ENCODE data around the gene PTTG1IP2.

The PTTG1IP2 gene

DNA sequence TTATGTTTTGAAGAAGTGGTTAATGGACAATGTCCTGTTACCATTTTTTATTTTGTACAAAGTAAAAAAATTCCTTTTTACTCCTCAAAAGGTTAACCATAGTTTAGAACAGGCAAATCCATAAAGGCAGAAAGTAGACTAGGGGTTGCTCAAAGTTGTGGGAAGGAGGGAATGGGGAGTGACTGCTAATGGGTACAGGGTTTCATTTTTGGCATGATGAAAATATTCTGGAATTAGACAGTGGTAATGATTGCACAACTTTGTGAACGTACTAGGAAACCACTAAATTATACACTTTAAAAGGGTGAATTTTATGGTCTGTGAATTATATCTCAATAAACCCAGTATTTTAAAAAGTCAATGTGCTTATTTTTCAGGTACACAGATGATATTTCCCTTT lies 91.3 kb downstream of the PTTG1IP2 start:
- no peak overlapping the region for H3K27ac ChIP-seq
- TF ChIP-seq, protein P1, sequence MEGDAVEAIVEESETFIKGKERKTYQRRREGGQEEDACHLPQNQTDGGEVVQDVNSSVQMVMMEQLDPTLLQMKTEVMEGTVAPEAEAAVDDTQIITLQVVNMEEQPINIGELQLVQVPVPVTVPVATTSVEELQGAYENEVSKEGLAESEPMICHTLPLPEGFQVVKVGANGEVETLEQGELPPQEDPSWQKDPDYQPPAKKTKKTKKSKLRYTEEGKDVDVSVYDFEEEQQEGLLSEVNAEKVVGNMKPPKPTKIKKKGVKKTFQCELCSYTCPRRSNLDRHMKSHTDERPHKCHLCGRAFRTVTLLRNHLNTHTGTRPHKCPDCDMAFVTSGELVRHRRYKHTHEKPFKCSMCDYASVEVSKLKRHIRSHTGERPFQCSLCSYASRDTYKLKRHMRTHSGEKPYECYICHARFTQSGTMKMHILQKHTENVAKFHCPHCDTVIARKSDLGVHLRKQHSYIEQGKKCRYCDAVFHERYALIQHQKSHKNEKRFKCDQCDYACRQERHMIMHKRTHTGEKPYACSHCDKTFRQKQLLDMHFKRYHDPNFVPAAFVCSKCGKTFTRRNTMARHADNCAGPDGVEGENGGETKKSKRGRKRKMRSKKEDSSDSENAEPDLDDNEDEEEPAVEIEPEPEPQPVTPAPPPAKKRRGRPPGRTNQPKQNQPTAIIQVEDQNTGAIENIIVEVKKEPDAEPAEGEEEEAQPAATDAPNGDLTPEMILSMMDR (conservative IDR thresholded peaks at IDR 0.05) = no peak
